NT2/D1 (cell line): ENCODE data around the gene CBX8.

Experiments used
- SUZ12 ChIP-seq: IDR thresholded peaks from 2 replicates; pipeline ENCODE4 v1.6.1; 2011; ENCODE audit not compliant: insufficient read length, insufficient read depth; ENCODE audit errors: extremely low read depth
- YY1 ChIP-seq: IDR thresholded peaks from 2 replicates; pipeline ENCODE4 v1.6.1; 2011; ENCODE audit not compliant: insufficient read length, insufficient read depth
- ZNF274 ChIP-seq: IDR thresholded peaks from 2 replicates; pipeline ENCODE4 v1.6.1; 2011; ENCODE audit warnings: mild to moderate bottlenecking, low read depth, low read length

DNA sequence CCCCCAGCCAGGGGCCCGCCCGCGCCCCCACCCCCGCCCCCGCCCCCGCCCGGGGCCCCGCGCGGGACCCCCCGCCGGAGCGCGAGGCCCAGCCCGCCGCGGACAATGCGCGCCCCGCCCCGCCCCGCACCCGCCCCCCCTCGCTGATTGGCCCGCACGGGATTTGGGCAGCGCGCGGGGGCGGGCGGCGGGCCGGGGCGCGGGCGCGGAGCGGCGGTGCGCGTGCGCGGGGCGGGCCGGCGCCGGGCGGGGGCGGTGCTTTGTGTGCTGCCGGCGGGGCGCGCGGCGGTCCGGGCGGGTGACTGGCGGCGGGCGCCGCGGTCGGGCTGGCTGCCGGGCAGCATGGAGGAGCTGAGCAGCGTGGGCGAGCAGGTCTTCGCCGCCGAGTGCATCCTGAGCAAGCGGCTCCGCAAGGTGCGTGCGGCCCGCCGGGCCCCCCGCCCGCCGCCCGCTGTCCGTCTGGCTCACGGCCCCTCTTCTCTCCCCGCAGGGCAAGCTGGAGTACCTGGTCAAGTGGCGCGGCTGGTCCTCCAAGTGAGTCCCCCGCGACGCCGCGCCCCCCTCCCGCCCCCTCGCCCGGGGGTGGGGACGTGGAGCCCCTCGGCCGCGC lies 18.9 kb downstream of the CBX8 start, which contains the start of gene CBX2:
- TF ChIP-seq ZNF274 (no peak), YY1 (no peak), SUZ12 (no peak)
